CD4-positive, CD25-positive, alpha-beta regulatory T cell (primary cell): ENCODE data around the gene STON2. TPM values are rescaled to one million over a fixed set of nuclear protein-coding genes. Genes with fewer than 3 reads are reported as not detected.

Experiments used
- ATAC-seq, 2 donors: fragments of 150-1000 bp; cut with Tn5 transposase; one replicate each; pipeline ENCODE4 v1.10.0; 2021; ENCODE audit warnings: low read depth in 2 of 2, moderate number of reproducible peaks in 2 of 2, moderate library complexity in 1 of 2
- DNase-seq, 3 donors: peaks; one replicate each; pipeline versions ENCODE4 v3.0.0 to v3.0.0-alpha.2; 2012 to 2022; ENCODE audit warnings: mixed read lengths in 1 of 3
- H3K27ac ChIP-seq: one replicate; pipeline ENCODE4 v1.7.0; 2013; ENCODE audit warnings: mild to moderate bottlenecking, low read length; ENCODE audit not compliant: insufficient read depth, poor library complexity, severe bottlenecking
- H3K27me3 ChIP-seq: one replicate; pipeline ENCODE4 v1.7.0; 2013; ENCODE audit warnings: low read length; ENCODE audit not compliant: control insufficient read depth, insufficient read depth
- H3K36me3 ChIP-seq: one replicate; pipeline ENCODE4 v1.7.0; 2013; ENCODE audit warnings: mild to moderate bottlenecking, low read length, moderate library complexity; ENCODE audit not compliant: control insufficient read depth, insufficient read depth
- H3K4me1 ChIP-seq: 2 replicates; pipeline ENCODE4 v1.7.0; 2013; ENCODE audit warnings: mild to moderate bottlenecking, low read length; ENCODE audit not compliant: insufficient read depth, control insufficient read depth, poor library complexity, severe bottlenecking
- H3K4me3 ChIP-seq: one replicate; pipeline ENCODE4 v1.7.0; 2013; ENCODE audit warnings: low read depth, mild to moderate bottlenecking, low read length, moderate library complexity
- H3K9me3 ChIP-seq, 2 experiments: 1 replicate in 1 of 2; 2 replicates in 1 of 2; pipeline ENCODE4 v1.7.0; 2013; ENCODE audit warnings: low read length in 2 of 2, mild to moderate bottlenecking in 1 of 2, moderate library complexity in 1 of 2; ENCODE audit not compliant: control insufficient read depth in 2 of 2
- H3K27ac Mint-ChIP-seq, 3 donors: one replicate each; pipeline ENCODE4 v1.8.0; 2020 to 2022; ENCODE audit warnings: mild to moderate bottlenecking in 3 of 3, mixed read lengths in 3 of 3, moderate library complexity in 2 of 3
- H3K27me3 Mint-ChIP-seq: one replicate; pipeline ENCODE4 v1.8.0; 2022; ENCODE audit warnings: mild to moderate bottlenecking, mixed read lengths
- H3K36me3 Mint-ChIP-seq: one replicate; pipeline ENCODE4 v1.8.0; 2020; ENCODE audit warnings: mixed read lengths
- H3K4me1 Mint-ChIP-seq, 4 donors: one replicate each; pipeline ENCODE4 v1.8.0; 2020 to 2022; ENCODE audit warnings: mixed read lengths in 4 of 4, mild to moderate bottlenecking in 1 of 4
- H3K4me3 Mint-ChIP-seq, 4 donors: one replicate each; pipeline ENCODE4 v1.8.0; 2020 to 2022; ENCODE audit warnings: mild to moderate bottlenecking in 4 of 4, mixed read lengths in 4 of 4, moderate library complexity in 3 of 4
- H3K9me3 Mint-ChIP-seq, 7 donors: one replicate each; pipeline ENCODE4 v1.8.0; 2020 to 2022; ENCODE audit warnings: mixed read lengths in 7 of 7, mild to moderate bottlenecking in 3 of 7, moderate library complexity in 2 of 7
- polyA plus RNA-seq, 4 donors: library from polyadenylated mRNA; unstranded; fragments of 300-500 nt; fragmentation: Illumina TruSeq; gene quantifications; one replicate each; pipeline ENCODE4 v1.2.3, GENCODE V29; 2021
- total RNA-seq: library from RNA; stranded (reverse); gene quantifications from one replicate; pipeline ENCODE4 v1.2.3, GENCODE V29; 2022

Gene STON2
- total and polyA plus RNA-seq, 5 donors from 2014 or later, result 4.4 TPM; not detected in 4

- H3K36me3 ChIP-seq, result no peaks in the 10 kb centered on the region
- Mint-ChIP-seq H3K4me3 (no peak overlapping the region), H3K4me1 (no peaks in the 10 kb centered on the region), H3K27me3 (peaks cover 9% of the 10 kb centered on the region), H3K27ac (no peak overlapping the region), H3K9me3 (no peaks in the 10 kb centered on the region), H3K36me3 (no peaks in the 10 kb centered on the region)
- no peaks in the 10 kb centered on the region for H3K4me1 ChIP-seq
- H3K27me3 ChIP-seq, result peaks cover 2% of the 10 kb centered on the region
- no peak overlapping the region for H3K4me3 ChIP-seq
- ATAC-seq, result no peak
- DNase-seq, result no peak
- no peaks in the 10 kb centered on the region for H3K9me3 ChIP-seq
- no peak overlapping the region for H3K27ac ChIP-seq
Observed at GRCh38 chr14:81277096-81277495, 123.0 kb downstream of the STON2 start.

- peaks cover 9% of the 10 kb centered on the region for H3K27me3 Mint-ChIP-seq
- H3K4me3 ChIP-seq, result no peak overlapping the region
- no peaks in the 10 kb centered on the region for H3K36me3 Mint-ChIP-seq
- H3K4me1 Mint-ChIP-seq, result no peaks in the 10 kb centered on the region
- DNase-seq, result no peak
- peaks cover 2% of the 10 kb centered on the region for H3K27me3 ChIP-seq
- H3K9me3 Mint-ChIP-seq, result no peaks in the 10 kb centered on the region
- H3K4me1 ChIP-seq, result no peaks in the 10 kb centered on the region
- H3K4me3 Mint-ChIP-seq, result no peak overlapping the region
- ATAC-seq, result no peak
- no peak overlapping the region for H3K27ac ChIP-seq
- H3K36me3 ChIP-seq, result no peaks in the 10 kb centered on the region
- H3K9me3 ChIP-seq, result no peaks in the 10 kb centered on the region
- H3K27ac Mint-ChIP-seq, result no peak overlapping the region
Observed at GRCh38 chr14:81276073-81277069, 123.8 kb downstream of the STON2 start.

- DNase-seq (no peak), ATAC-seq (no peak)
- no peak overlapping the region for H3K4me3 Mint-ChIP-seq
- H3K27ac ChIP-seq, result no peak overlapping the region
- H3K9me3 ChIP-seq, result no peaks in the 10 kb centered on the region
- peaks cover 13% of the 10 kb centered on the region for H3K27me3 Mint-ChIP-seq
- no peak overlapping the region for H3K4me3 ChIP-seq
- H3K4me1 Mint-ChIP-seq, result no peaks in the 10 kb centered on the region
- H3K4me1 ChIP-seq, result no peaks in the 10 kb centered on the region
- no peak overlapping the region for H3K27ac Mint-ChIP-seq
- H3K27me3 ChIP-seq, result peaks cover 2% of the 10 kb centered on the region
- H3K9me3 Mint-ChIP-seq, result no peaks in the 10 kb centered on the region
- no peaks in the 10 kb centered on the region for H3K36me3 ChIP-seq
- no peaks in the 10 kb centered on the region for H3K36me3 Mint-ChIP-seq
Observed at GRCh38 chr14:81275305-81276072, 124.6 kb downstream of the STON2 start.

GRCh38 chr14:81273961-81274575 lies 126.1 kb downstream of the STON2 start:
- Mint-ChIP-seq H3K4me3 (no peak overlapping the region), H3K9me3 (no peaks in the 10 kb centered on the region), H3K4me1 (peaks cover 0 to 2% (median 0%) of the 10 kb centered on the region in 4 donors), H3K27me3 (peaks cover 16% of the 10 kb centered on the region), H3K27ac (no peak overlapping the region), H3K36me3 (no peaks in the 10 kb centered on the region)
- no peaks in the 10 kb centered on the region for H3K4me1 ChIP-seq
- no peak overlapping the region for H3K27ac ChIP-seq
- DNase-seq (no peak), ATAC-seq (no peak)
- H3K4me3 ChIP-seq, result no peak overlapping the region
- H3K36me3 ChIP-seq, result no peaks in the 10 kb centered on the region
- H3K27me3 ChIP-seq, result no peaks in the 10 kb centered on the region
- no peaks in the 10 kb centered on the region for H3K9me3 ChIP-seq

GRCh38 chr14:81273521-81273920 lies 126.6 kb downstream of the STON2 start:
- peaks cover 16% of the 10 kb centered on the region for H3K27me3 Mint-ChIP-seq
- H3K9me3 ChIP-seq, result no peaks in the 10 kb centered on the region
- peaks cover 0 to 2% (median 0%) of the 10 kb centered on the region in 4 donors for H3K4me1 Mint-ChIP-seq
- no peaks in the 10 kb centered on the region for H3K4me1 ChIP-seq
- H3K36me3 Mint-ChIP-seq, result no peaks in the 10 kb centered on the region
- H3K27ac Mint-ChIP-seq, result no peak overlapping the region
- no peak overlapping the region for H3K27ac ChIP-seq
- no peaks in the 10 kb centered on the region for H3K36me3 ChIP-seq
- no peak overlapping the region for H3K4me3 Mint-ChIP-seq
- no peak for ATAC-seq
- no peak for DNase-seq
- H3K9me3 Mint-ChIP-seq, result no peaks in the 10 kb centered on the region
- no peaks in the 10 kb centered on the region for H3K27me3 ChIP-seq
- no peak overlapping the region for H3K4me3 ChIP-seq

- DNase-seq (no peak), ATAC-seq (no peak)
- Histone ChIP-seq H3K27ac (no peak overlapping the region), H3K4me3 (no peak overlapping the region), H3K4me1 (no peaks in the 10 kb centered on the region), H3K27me3 (peaks cover 7% of the 10 kb centered on the region), H3K9me3 (no peaks in the 10 kb centered on the region), H3K36me3 (no peaks in the 10 kb centered on the region)
- H3K36me3 Mint-ChIP-seq, result no peaks in the 10 kb centered on the region
- peaks cover 0 to 2% (median 0%) of the 10 kb centered on the region in 4 donors for H3K4me1 Mint-ChIP-seq
- peaks cover 21% of the 10 kb centered on the region for H3K27me3 Mint-ChIP-seq
- H3K9me3 Mint-ChIP-seq, result no peaks in the 10 kb centered on the region
- no peak overlapping the region for H3K4me3 Mint-ChIP-seq
- no peak overlapping the region for H3K27ac Mint-ChIP-seq
Observed at GRCh38 chr14:81272317-81272716, 127.8 kb downstream of the STON2 start.

- Mint-ChIP-seq H3K9me3 (peaks cover 0 to 2% (median 0%) of the 10 kb centered on the region in 7 donors), H3K4me3 (no peak overlapping the region), H3K27ac (no peak overlapping the region), H3K4me1 (peaks cover 0 to 2% (median 0%) of the 10 kb centered on the region in 4 donors), H3K36me3 (no peaks in the 10 kb centered on the region), H3K27me3 (peaks cover 27% of the 10 kb centered on the region)
- Histone ChIP-seq H3K36me3 (no peaks in the 10 kb centered on the region), H3K27me3 (peaks cover 16% of the 10 kb centered on the region), H3K4me3 (no peak overlapping the region), H3K9me3 (no peaks in the 10 kb centered on the region), H3K4me1 (no peaks in the 10 kb centered on the region), H3K27ac (no peak overlapping the region)
- DNase-seq (no peak), ATAC-seq (no peak)
Observed at GRCh38 chr14:81269979-81270375, 130.1 kb downstream of the STON2 start.
